H1 (cell line): Measurements from ENCODE around the gene CACNA1C. TPM values are rescaled to one million over a fixed set of nuclear protein-coding genes. Genes with fewer than 3 reads are reported as not detected.

ENCODE experiments used
- CTCF ChIA-PET: fragments of 300-600 bp; sonication (Branson Sonifier 250); formaldehyde crosslinking; loops from one replicate; lab custom pipeline; 2021; ENCODE audit not compliant: partially characterized antibody; lab: Charles Lee
- POLR2A ChIA-PET: fragments of 300-600 bp; sonication (Branson Sonifier 250); formaldehyde crosslinking; loops from one replicate; lab custom pipeline; 2021; ENCODE audit warnings: inconsistent platforms; ENCODE audit not compliant: partially characterized antibody; lab: Charles Lee
- DNase-seq, 2 experiments: peaks; one replicate each; pipeline versions ENCODE4 v3.0.0 to v3.0.0-alpha.2; 2010 to 2022; ENCODE audit warnings: low spot score in 2 of 2, low read depth in 1 of 2, mixed read lengths in 1 of 2
- FAIRE-seq: peaks from 2 replicates; lab custom pipeline; 2011; peaks lifted over from hg19 to GRCh38; lab: Jason Lieb, UNC
- H2AFZ ChIP-seq: 2 replicates; pipeline ENCODE4 v1.8.1; 2012; ENCODE audit warnings: low read length, inconsistent platforms
- H2AK5ac ChIP-seq: 2 replicates; pipeline ENCODE4 v1.6.1; 2013; ENCODE audit warnings: low read depth, low read length
- H2BK120ac ChIP-seq: replicated peaks from 2 replicates; pipeline ENCODE3; 2013; ENCODE audit warnings: low read depth, low read length, inconsistent platforms
- H2BK12ac ChIP-seq: 2 replicates; pipeline ENCODE4 v1.6.1; 2013; ENCODE audit warnings: low read depth, low read length
- H2BK15ac ChIP-seq: 2 replicates; pipeline ENCODE4 v1.6.1; 2013; ENCODE audit warnings: low read length
- H2BK20ac ChIP-seq: 2 replicates; pipeline ENCODE4 v1.6.1; 2013; ENCODE audit warnings: low read length
- H2BK5ac ChIP-seq: 2 replicates; pipeline ENCODE4 v1.6.1; 2013; ENCODE audit warnings: low read depth, low read length
- H3K14ac ChIP-seq: 2 replicates; pipeline ENCODE4 v1.6.1; 2013; ENCODE audit warnings: inconsistent platforms; ENCODE audit not compliant: insufficient read length
- H3K18ac ChIP-seq: 2 replicates; pipeline ENCODE4 v1.6.1; 2013; ENCODE audit warnings: low read length; ENCODE audit errors: extremely low read depth
- H3K23ac ChIP-seq: 2 replicates; pipeline ENCODE4 v1.6.1; 2013; ENCODE audit warnings: inconsistent platforms; ENCODE audit not compliant: insufficient read length
- H3K23me2 ChIP-seq: 2 replicates; pipeline ENCODE4 v1.6.1; 2013; ENCODE audit warnings: low read depth, low read length
- H3K27ac ChIP-seq: 2 replicates; pipeline ENCODE4 v1.6.1; 2011; ENCODE audit warnings: low read depth, low read length, inconsistent platforms
- H3K27me3 ChIP-seq, 4 experiments: replicated peaks in 1 of 4; 1 replicate in 1 of 4; 2 replicates in 3 of 4; pipeline versions ENCODE4 v1.6.1 to v1.8.1; 2011 to 2013; ENCODE audit warnings: low read length in 3 of 4, mild to moderate bottlenecking in 3 of 4, inconsistent platforms in 2 of 4, mixed read lengths in 2 of 4, moderate library complexity in 1 of 4; ENCODE audit not compliant: control insufficient read depth in 3 of 4, insufficient read depth in 3 of 4; ENCODE audit errors: extremely low read depth in 1 of 4
- H3K36me3 ChIP-seq, 4 experiments: 2 replicates each; pipeline versions ENCODE4 v1.6.1 to v1.8.1; 2011 to 2013; ENCODE audit warnings: mild to moderate bottlenecking in 4 of 4, low read length in 3 of 4, moderate library complexity in 2 of 4, control low read depth in 1 of 4, inconsistent platforms in 1 of 4; ENCODE audit not compliant: insufficient read depth in 4 of 4, control insufficient read depth in 2 of 4
- H3K4ac ChIP-seq: replicated peaks from 2 replicates; pipeline ENCODE3; 2013; ENCODE audit warnings: low read length, low read depth, mixed read lengths, inconsistent platforms; ENCODE audit not compliant: insufficient read length
- H3K4me1 ChIP-seq, 4 experiments: replicated peaks in 1 of 4; 1 replicate in 1 of 4; 2 replicates in 3 of 4; pipeline versions ENCODE4 v1.6.1 to v1.8.1; 2011 to 2013; ENCODE audit warnings: low read length in 3 of 4, inconsistent platforms in 2 of 4, mixed read lengths in 1 of 4; ENCODE audit not compliant: insufficient read depth in 4 of 4, control insufficient read depth in 3 of 4
- H3K4me2 ChIP-seq, 2 experiments: 2 replicates each; pipeline versions ENCODE4 v1.6.1 to v1.8.1; 2011 to 2013; ENCODE audit warnings: low read depth in 2 of 2, low read length in 2 of 2, control low read depth in 1 of 2, inconsistent platforms in 1 of 2, mild to moderate bottlenecking in 1 of 2; ENCODE audit not compliant: insufficient read depth in 1 of 2
- H3K4me3 ChIP-seq, 4 experiments: fragments of 200-600, 300-600 bp in 1 of 4; sonication (generic), shearing (Covaris generic), sonication (Bioruptor Twin) in 1 of 4; 2 replicates each; pipeline versions ENCODE4 v1.5.1 to v1.8.1; 2011 to 2016; ENCODE audit warnings: low read length in 4 of 4, low read depth in 3 of 4, control low read depth in 2 of 4, inconsistent platforms in 2 of 4, mild to moderate bottlenecking in 2 of 4, mixed read lengths in 1 of 4, moderate library complexity in 1 of 4; ENCODE audit not compliant: insufficient read depth in 2 of 4; ENCODE audit errors: extremely low read depth in 1 of 4
- H3K56ac ChIP-seq: replicated peaks from 2 replicates; pipeline ENCODE3; 2013; ENCODE audit warnings: low read depth, mild to moderate bottlenecking, mixed read lengths, low read length, inconsistent platforms; ENCODE audit not compliant: insufficient read length
- H3K79me1 ChIP-seq: 2 replicates; pipeline ENCODE4 v1.6.1; 2013; ENCODE audit warnings: low read depth, low read length, control low read depth
- H3K79me2 ChIP-seq, 2 experiments: 2 replicates each; pipeline versions ENCODE4 v1.6.1 to v1.8.1; 2012 to 2013; ENCODE audit warnings: low read length in 2 of 2, mild to moderate bottlenecking in 2 of 2, inconsistent platforms in 1 of 2; ENCODE audit not compliant: insufficient read depth in 2 of 2, control insufficient read depth in 1 of 2
- H3K9ac ChIP-seq, 4 experiments: replicated peaks in 1 of 4; 1 replicate in 1 of 4; 2 replicates in 3 of 4; pipeline versions ENCODE4 v1.6.1 to v1.8.1; 2011 to 2013; ENCODE audit warnings: low read depth in 3 of 4, low read length in 3 of 4, control low read depth in 2 of 4, mild to moderate bottlenecking in 2 of 4, moderate library complexity in 2 of 4, inconsistent platforms in 1 of 4; ENCODE audit errors: extremely low read depth in 1 of 4
- H3K9me3 ChIP-seq, 2 experiments: 2 replicates each; pipeline versions ENCODE4 v1.6.1 to v1.8.1; 2012 to 2013; ENCODE audit warnings: mild to moderate bottlenecking in 2 of 2, moderate library complexity in 2 of 2, control low read depth in 1 of 2, inconsistent platforms in 1 of 2, low read depth in 1 of 2, low read length in 1 of 2, mixed read lengths in 1 of 2; ENCODE audit not compliant: insufficient read depth in 2 of 2
- H4K20me1 ChIP-seq, 2 experiments: replicated peaks in 1 of 2; 2 replicates each; pipeline versions ENCODE3 to v1.8.1; 2011 to 2013; ENCODE audit warnings: inconsistent platforms in 2 of 2, low read length in 2 of 2, mild to moderate bottlenecking in 1 of 2; ENCODE audit not compliant: insufficient read depth in 2 of 2, control insufficient read depth in 1 of 2
- H4K5ac ChIP-seq: 2 replicates; pipeline ENCODE4 v1.6.1; 2013; ENCODE audit warnings: low read length, low read depth, mixed read lengths, inconsistent platforms; ENCODE audit not compliant: insufficient read length
- H4K8ac ChIP-seq: 2 replicates; pipeline ENCODE4 v1.8.0; 2013; ENCODE audit warnings: mild to moderate bottlenecking, moderate library complexity, low read length, inconsistent platforms; ENCODE audit not compliant: insufficient read depth; ENCODE audit errors: extremely low read depth
- H4K91ac ChIP-seq: replicated peaks from 2 replicates; pipeline ENCODE3; 2013; ENCODE audit warnings: low read length, mixed read lengths, inconsistent platforms; ENCODE audit not compliant: insufficient read length
- NRF1 ChIP-seq: IDR thresholded peaks from 2 replicates; pipeline ENCODE4 v1.6.1; 2011; ENCODE audit warnings: mild to moderate bottlenecking, low read depth, low read length, improper control_type of control experiment
- RAD21 ChIP-seq, 2 experiments: IDR thresholded peaks in 1 of 2; conservative IDR thresholded peaks in 1 of 2; 2 replicates each; pipeline ENCODE4 v1.6.1; 2011; ENCODE audit warnings: low read depth in 2 of 2, low read length in 2 of 2, improper control_type of control experiment in 1 of 2, inconsistent platforms in 1 of 2, mild to moderate bottlenecking in 1 of 2, moderate library complexity in 1 of 2
- TAF1 ChIP-seq: IDR thresholded peaks from 2 replicates; pipeline ENCODE4 v1.6.1; 2011; ENCODE audit warnings: mild to moderate bottlenecking, low read depth, low read length
- WGBS, 2 experiments: shearing (Covaris generic) in 1 of 2; methylation state at CpG; one replicate each; pipeline versions ENCODE4 v1.1.6 to v1.1.7; 2013 to 2015; ENCODE audit warnings: low lambda C conversion rate in 2 of 2, mixed read lengths in 2 of 2, inconsistent platforms in 1 of 2, low coverage in 1 of 2, missing lambda C conversion rate in 1 of 2; ENCODE audit not compliant: insufficient replicate concordance in 2 of 2, insufficient coverage in 1 of 2, insufficient read length in 1 of 2; ENCODE audit errors: extremely low coverage in 1 of 2, missing lambda C conversion rate in 1 of 2; 5-methylcytosine and 5-hydroxymethylcytosine counted together
- polyA plus RNA-seq, 7 experiments: library from polyadenylated mRNA; depleted of rRNA in 3 of 7; stranded (reverse) in 5 of 7; unstranded in 2 of 7; fragments of >200 nt in 5 of 7; fragments of 200-250 nt in 2 of 7; gene quantifications; 1 replicate in 5 of 7; 2 replicates in 1 of 7; 4 replicates in 1 of 7; pipeline versions ENCODE4 v1.2.1 to v1.2.3, GENCODE V29; 2011 to 2013; ENCODE audit warnings: missing spikeins in 2 of 7, mixed read lengths in 2 of 7
- total RNA-seq: library from RNA; stranded (reverse); fragmentation: NEBNext Ultra II Directional; extraction: Animal tissue kit (Norgen Biotek cat#: 25700); gene quantifications from 2 replicates; pipeline ENCODE4 v1.2.1, GENCODE V29; 2021

Gene CACNA1C
- total and polyA plus RNA-seq, 2 of the 8 experiments (the other 6 are each of a cell fraction or from before 2014, with no cell fraction given): 1.3 TPM

- Histone ChIP-seq H3K14ac (no peak overlapping the region), H3K36me3 (no peaks in the 10 kb centered on the region), H2BK120ac (no peak overlapping the region), H3K4me3 (no peak overlapping the region), H3K56ac (no peak overlapping the region), H2BK20ac (no peak overlapping the region), H2BK15ac (no peak overlapping the region), H3K4me1 (no peaks in the 10 kb centered on the region; a peak in 1 of 7 replicates), H2BK12ac (0 out of 2 replicates have a peak overlapping the region, but pooled peaks have one; percentile 9), H3K9me3 (no peaks in the 10 kb centered on the region), H3K18ac (no peak overlapping the region), H3K79me2 (no peaks in the 10 kb centered on the region), H4K5ac (no peak overlapping the region), H3K9ac (no peak overlapping the region), H3K23ac (no peak overlapping the region), H4K91ac (no peak overlapping the region), H4K20me1 (no peaks in the 10 kb centered on the region), H3K27ac (no peak overlapping the region), H3K4me2 (no peak overlapping the region), H2AFZ (no peak overlapping the region), H2AK5ac (no peak overlapping the region), H3K4ac (no peak overlapping the region), H3K27me3 (no peaks in the 10 kb centered on the region), H3K79me1 (no peaks in the 10 kb centered on the region), H2BK5ac (no peak overlapping the region), H4K8ac (no peak overlapping the region), H3K23me2 (peaks cover 3% of the 10 kb centered on the region; the same call in 1 of the 2 replicates)
- ChIA-PET CTCF (interaction anchor here (0.6 to 1.3 kb wide), 5 partner anchors 10 to 239 kb away, joined by 3 to 4 read pairs (median 3); no protein-coding TSS in a partner anchor), POLR2A (no interaction called here)
- TF ChIP-seq NRF1 (no peak), TAF1 (no peak), RAD21 (IDR thresholded peaks at IDR 0.05 in 1 of 2, conservative IDR thresholded peaks at IDR 0.05 in 1 of 2; ENCODE audit: low read depth in 2 of 2, low read length in 2 of 2) (peak in 1 of 2 experiments; percentile 17; a peak in 1 of 4 replicates)
- no peak for DNase-seq
- no peak for FAIRE-seq
- 85% methylated on average over 5 of the region's 5 CpGs; no CpG with 5 or more reads in 1 of the 2 experiments for whole genome bisulfite sequencing, 2 experiments
Observed at GRCh38 chr12:2451497-2451896, 398.7 kb downstream of the CACNA1C start.
